ENCODE data around the gene DDX47. TPM values are rescaled to one million over a fixed set of nuclear protein-coding genes. Genes with fewer than 3 reads are reported as not detected.

Gene DDX47
- total and polyA plus RNA-seq, 7 experiments from 2014 or later, result 70.7 to 154 (median 75.5) TPM

DNA sequence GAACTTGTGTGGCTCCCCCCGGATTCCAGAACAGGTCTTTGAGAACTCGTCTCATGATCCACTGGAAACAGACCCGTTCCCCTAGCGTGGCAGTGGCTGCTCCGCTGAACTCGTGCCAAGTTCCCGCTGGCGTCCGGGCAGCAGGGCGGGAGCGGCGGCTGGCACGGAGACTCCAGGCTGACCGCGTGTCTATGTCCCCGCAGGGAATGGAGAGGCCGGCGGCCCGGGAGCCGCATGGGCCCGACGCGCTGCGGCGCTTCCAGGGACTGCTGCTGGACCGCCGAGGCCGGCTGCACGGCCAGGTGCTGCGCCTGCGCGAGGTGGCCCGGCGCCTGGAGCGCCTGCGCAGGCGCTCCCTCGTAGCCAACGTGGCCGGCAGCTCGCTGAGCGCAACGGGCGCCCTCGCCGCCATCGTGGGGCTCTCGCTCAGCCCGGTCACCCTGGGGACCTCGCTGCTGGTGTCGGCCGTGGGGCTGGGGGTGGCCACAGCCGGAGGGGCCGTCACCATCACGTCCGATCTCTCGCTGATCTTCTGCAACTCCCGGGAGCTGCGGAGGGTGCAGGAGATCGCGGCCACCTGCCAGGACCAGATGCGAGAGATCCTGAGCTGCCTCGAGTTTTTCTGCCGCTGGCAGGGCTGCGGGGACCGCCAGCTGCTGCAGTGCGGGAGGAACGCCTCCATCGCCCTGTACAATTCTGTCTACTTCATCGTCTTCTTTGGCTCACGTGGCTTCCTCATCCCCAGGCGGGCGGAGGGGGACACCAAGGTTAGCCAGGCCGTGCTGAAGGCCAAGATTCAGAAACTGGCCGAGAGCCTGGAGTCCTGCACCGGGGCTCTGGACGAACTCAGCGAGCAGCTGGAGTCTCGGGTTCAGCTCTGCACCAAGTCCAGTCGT, 26.2 kb upstream of the DDX47 start:
- H3K9me3 ChIP-seq (ENCODE audit: control insufficient read depth in 2 of 3, low read length in 3 of 3), result no peaks in the 10 kb centered on the region
- peak overlapping the region; percentile 86 for H3K4me3 ChIP-seq (ENCODE audit: low read length)
- POLR2A ChIA-PET, result interaction anchor here (1.1 to 5.1 kb wide), 15 partner anchors 13 to 315 kb away, joined by 3 to 99 read pairs (median 7); partner anchors contain the start of genes CDKN1B, DDX47 and GPRC5A
- peaks cover 6 to 35% (median 17%) of the 10 kb centered on the region in 7 donors for H3K4me1 Mint-ChIP-seq
- H3K4me1 ChIP-seq (ENCODE audit: control insufficient read depth in 2 of 2, insufficient read depth in 2 of 2, low read length in 2 of 2), result peaks cover 6 to 9% of the 10 kb centered on the region in 2 donors
- peak; percentile 62 to 78 (median 72) for DNase-seq
- H3K9me3 Mint-ChIP-seq, result no peaks in the 10 kb centered on the region
- H3K27ac Mint-ChIP-seq, result peak overlapping the region; percentile 62 to 96 (median 88)
- H3K27ac ChIP-seq (ENCODE audit: low read depth, low read length), result peak overlapping the region; percentile 78
- peaks cover 0 to 3% (median 0%) of the 10 kb centered on the region in 5 donors for H3K36me3 Mint-ChIP-seq
- ATAC-seq, result peak; percentile 92
- no peaks in the 10 kb centered on the region for H3K27me3 Mint-ChIP-seq
- intact Hi-C loops (cut with micrococcal nuclease), result loop anchor here (1.0 to 5.0 kb wide), 6 partner anchors 62 to 411 kb away; partner anchors contain the start of genes DUSP16 (in 1 of the 2), GSG1 (in 1 of the 2) and HEBP1 (in 1 of the 2)
- H3K4me3 Mint-ChIP-seq, result peak overlapping the region; percentile 76 to 89 (median 85)
- CTCF ChIA-PET, result interaction anchor here (0.6 to 5.5 kb wide), 13 partner anchors 16 to 425 kb away, joined by 3 to 84 read pairs (median 6); partner anchors contain the start of genes DDX47 and GPRC5A
- no peaks in the 10 kb centered on the region for H3K27me3 ChIP-seq (ENCODE audit: control insufficient read depth in 2 of 2, insufficient read depth in 2 of 2, low read length in 2 of 2)
- no peaks in the 10 kb centered on the region for H3K36me3 ChIP-seq (ENCODE audit: control insufficient read depth in 2 of 3, insufficient read depth in 3 of 3, low read length in 3 of 3)

DNA sequence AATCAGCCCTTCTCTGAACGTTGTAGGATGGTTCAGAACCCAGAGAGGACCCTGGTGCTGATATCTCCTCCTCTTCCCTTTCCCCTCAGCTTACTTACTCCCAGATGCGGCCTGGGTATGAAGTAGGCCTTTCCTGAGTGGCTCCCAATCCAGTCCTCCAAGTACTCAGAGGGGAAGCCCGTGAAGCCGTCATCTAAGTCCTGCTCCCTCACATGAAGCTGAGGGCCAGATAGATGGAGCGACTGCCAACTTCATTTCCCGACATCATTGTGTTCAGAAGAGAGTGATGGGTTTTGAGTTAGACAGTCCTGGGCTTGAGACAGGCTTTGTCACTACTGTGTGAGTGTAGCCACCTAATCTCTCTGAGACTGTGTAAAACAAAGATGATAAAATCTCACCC, 25.0 kb upstream of the DDX47 start:
- ATAC-seq (no peak), DNase-seq (no peak)
- H3K27me3 ChIP-seq (ENCODE audit: control insufficient read depth in 2 of 2, insufficient read depth in 2 of 2, low read length in 2 of 2), result no peaks in the 10 kb centered on the region
- intact Hi-C loops (cut with micrococcal nuclease), result loop anchor here (1.0 to 5.0 kb wide), 13 partner anchors 15 to 424 kb away; partner anchors contain the start of genes DDX47 (in 2 of the 2), GPRC5A (in 2 of the 2), DUSP16 (in 1 of the 2) and GSG1 (in 1 of the 2)
- peaks cover 6 to 9% of the 10 kb centered on the region in 2 donors for H3K4me1 ChIP-seq (ENCODE audit: control insufficient read depth in 2 of 2, insufficient read depth in 2 of 2, low read length in 2 of 2)
- no peaks in the 10 kb centered on the region for H3K9me3 ChIP-seq (ENCODE audit: control insufficient read depth in 2 of 3, low read length in 3 of 3)
- Mint-ChIP-seq H3K9me3 (no peaks in the 10 kb centered on the region), H3K4me1 (peaks cover 6 to 35% (median 17%) of the 10 kb centered on the region in 7 donors), H3K36me3 (no peaks in the 10 kb centered on the region), H3K27ac (peak overlapping the region; percentile 79 to 96 (median 88)), H3K4me3 (peak overlapping the region; percentile 76 to 89 (median 85)), H3K27me3 (no peaks in the 10 kb centered on the region)
- H3K4me3 ChIP-seq (ENCODE audit: low read length), result no peak overlapping the region
- ChIA-PET POLR2A (interaction anchor here (1.1 to 5.1 kb wide), 14 partner anchors 12 to 314 kb away, joined by 3 to 99 read pairs (median 8); partner anchors contain the start of genes CDKN1B, DDX47 and GPRC5A), CTCF (interaction anchor here (0.6 to 5.5 kb wide), 18 partner anchors 9 to 1012 kb away, joined by 3 to 84 read pairs (median 4); partner anchors contain the start of genes DDX47 and GPRC5A)
- H3K27ac ChIP-seq (ENCODE audit: low read depth, low read length), result peak overlapping the region; percentile 78
- H3K36me3 ChIP-seq (ENCODE audit: control insufficient read depth in 2 of 3, insufficient read depth in 3 of 3, low read length in 3 of 3), result no peaks in the 10 kb centered on the region

DNA sequence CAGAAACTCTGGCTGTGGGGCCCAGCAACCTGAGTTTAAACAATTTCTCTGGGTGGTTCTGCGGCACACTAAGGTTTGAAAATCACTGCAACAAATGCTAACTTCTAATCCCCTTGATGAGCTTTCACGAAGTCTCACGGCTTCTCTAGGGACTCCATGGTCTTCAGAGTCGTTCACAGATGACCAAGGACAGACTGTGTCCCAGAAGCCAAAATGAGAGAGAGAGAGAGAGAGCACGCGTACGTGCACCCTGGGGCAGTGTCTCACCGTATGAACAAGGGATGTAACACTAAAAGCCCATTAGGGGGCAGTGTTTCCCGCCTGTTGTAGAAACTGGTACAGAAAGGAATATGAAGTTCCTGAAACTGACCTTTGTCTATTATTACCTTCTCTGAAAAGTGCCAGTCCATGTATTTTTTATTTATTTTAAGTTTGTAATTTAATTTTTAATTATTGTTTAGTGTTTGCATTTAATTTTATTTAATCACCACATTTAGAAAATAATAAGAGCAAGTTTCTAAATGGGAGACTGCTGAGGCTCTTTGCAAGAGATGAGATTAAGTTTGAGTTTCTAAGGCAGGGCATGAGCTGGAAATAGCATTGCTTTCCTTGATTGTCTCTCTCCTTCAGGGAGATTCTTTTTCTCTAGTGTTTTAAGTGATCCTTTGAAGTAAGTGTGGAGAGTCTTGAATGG, 24.3 kb upstream of the DDX47 start:
- CTCF ChIA-PET, result interaction anchor here (0.5 to 5.5 kb wide), 24 partner anchors 11 to 1601 kb away, joined by 3 to 84 read pairs (median 4); partner anchors contain the start of genes BORCS5, DDX47 and GPRC5A
- POLR2A ChIA-PET, result interaction anchor here (0.7 to 5.1 kb wide), 12 partner anchors 10 to 72 kb away, joined by 3 to 99 read pairs (median 10); partner anchors contain the start of genes CDKN1B and DDX47
- peaks cover 6 to 9% of the 10 kb centered on the region in 2 donors for H3K4me1 ChIP-seq (ENCODE audit: control insufficient read depth in 2 of 2, insufficient read depth in 2 of 2, low read length in 2 of 2)
- no peaks in the 10 kb centered on the region for H3K36me3 ChIP-seq (ENCODE audit: control insufficient read depth in 2 of 3, insufficient read depth in 3 of 3, low read length in 3 of 3)
- no peak overlapping the region for H3K27ac ChIP-seq (ENCODE audit: low read depth, low read length)
- H3K9me3 Mint-ChIP-seq, result no peaks in the 10 kb centered on the region
- H3K27me3 Mint-ChIP-seq, result no peaks in the 10 kb centered on the region
- no peaks in the 10 kb centered on the region for H3K9me3 ChIP-seq (ENCODE audit: control insufficient read depth in 2 of 3, low read length in 3 of 3)
- peak in 8 of 9 donors; percentile 37 to 69 (median 60) for DNase-seq
- peak overlapping the region; percentile 32 to 88 (median 84) for H3K4me3 Mint-ChIP-seq
- ATAC-seq, result peak; percentile 82
- no peaks in the 10 kb centered on the region for H3K36me3 Mint-ChIP-seq
- intact Hi-C loops (cut with micrococcal nuclease), result loop anchor here (1.0 to 5.0 kb wide), 14 partner anchors 14 to 423 kb away; partner anchors contain the start of genes DDX47 (in 2 of the 2), GPRC5A (in 2 of the 2), DUSP16 (in 1 of the 2) and GSG1 (in 1 of the 2)
- no peak overlapping the region for H3K4me3 ChIP-seq (ENCODE audit: low read length)
- H3K4me1 Mint-ChIP-seq, result peaks cover 6 to 35% (median 17%) of the 10 kb centered on the region in 7 donors
- no peaks in the 10 kb centered on the region for H3K27me3 ChIP-seq (ENCODE audit: control insufficient read depth in 2 of 2, insufficient read depth in 2 of 2, low read length in 2 of 2)
- peak overlapping the region; percentile 74 to 96 (median 89) for H3K27ac Mint-ChIP-seq

- Histone ChIP-seq H3K36me3 (ENCODE audit: control insufficient read depth in 2 of 3, insufficient read depth in 3 of 3, low read length in 3 of 3) (no peaks in the 10 kb centered on the region), H3K9me3 (ENCODE audit: control insufficient read depth in 2 of 3, low read length in 3 of 3) (no peaks in the 10 kb centered on the region), H3K27ac (ENCODE audit: low read depth, low read length) (no peak overlapping the region), H3K4me1 (ENCODE audit: control insufficient read depth in 2 of 2, insufficient read depth in 2 of 2, low read length in 2 of 2) (peaks cover 6 to 9% of the 10 kb centered on the region in 2 donors), H3K27me3 (ENCODE audit: control insufficient read depth in 2 of 2, insufficient read depth in 2 of 2, low read length in 2 of 2) (no peaks in the 10 kb centered on the region), H3K4me3 (ENCODE audit: low read length) (no peak overlapping the region)
- no peaks in the 10 kb centered on the region for H3K36me3 Mint-ChIP-seq
- no peak for DNase-seq
- H3K27ac Mint-ChIP-seq, result no peak overlapping the region
- no peaks in the 10 kb centered on the region for H3K27me3 Mint-ChIP-seq
- no peaks in the 10 kb centered on the region for H3K9me3 Mint-ChIP-seq
- H3K4me3 Mint-ChIP-seq, result no peak overlapping the region
- no peak for ATAC-seq
- ChIA-PET POLR2A (interaction anchor here (2.1 to 5.1 kb wide), 4 partner anchors 13 to 22 kb away, joined by 9 to 99 read pairs (median 12); partner anchors contain the start of gene DDX47), CTCF (interaction anchor here (1.1 to 5.5 kb wide), 5 partner anchors 11 to 124 kb away, joined by 3 to 84 read pairs (median 8); partner anchors contain the start of gene DDX47)
- H3K4me1 Mint-ChIP-seq, result peaks cover 6 to 21% (median 15%) of the 10 kb centered on the region in 7 donors
- intact Hi-C loops (cut with micrococcal nuclease), result no loop called here
These were observed 22.2 kb upstream of the DDX47 start for GRCh38 chr12:12790956-12791355.

GRCh38 chr12:12791756-12792369, 21.3 kb upstream of the DDX47 start:
- Mint-ChIP-seq H3K27me3 (no peaks in the 10 kb centered on the region), H3K4me1 (peaks cover 6 to 17% (median 12%) of the 10 kb centered on the region in 7 donors), H3K4me3 (no peak overlapping the region), H3K27ac (no peak overlapping the region), H3K36me3 (no peaks in the 10 kb centered on the region), H3K9me3 (no peaks in the 10 kb centered on the region)
- Histone ChIP-seq H3K4me1 (ENCODE audit: control insufficient read depth in 2 of 2, insufficient read depth in 2 of 2, low read length in 2 of 2) (peaks cover 6 to 9% of the 10 kb centered on the region in 2 donors), H3K27me3 (ENCODE audit: control insufficient read depth in 2 of 2, insufficient read depth in 2 of 2, low read length in 2 of 2) (no peaks in the 10 kb centered on the region), H3K9me3 (ENCODE audit: control insufficient read depth in 2 of 3, low read length in 3 of 3) (no peaks in the 10 kb centered on the region), H3K4me3 (ENCODE audit: low read length) (no peak overlapping the region), H3K27ac (ENCODE audit: low read depth, low read length) (no peak overlapping the region), H3K36me3 (ENCODE audit: control insufficient read depth in 2 of 3, insufficient read depth in 3 of 3, low read length in 3 of 3) (no peaks in the 10 kb centered on the region)
- CTCF ChIA-PET, result interaction anchor here (0.6 to 0.8 kb wide), 2 partner anchors 39 to 46 kb away, joined by 3 to 5 read pairs; no protein-coding TSS in a partner anchor
- intact Hi-C loops (cut with micrococcal nuclease), result no loop called here
- no peak for DNase-seq
- no peak for ATAC-seq
- POLR2A ChIA-PET, result interaction anchor here (0.8 to 1.0 kb wide), 2 partner anchors 13 to 17 kb away, joined by 4 to 5 read pairs; no protein-coding TSS in a partner anchor

Measured in naive thymus-derived CD4-positive, alpha-beta T cell (primary cell).